ENCODE results near the gene NOL4L. TPM values are rescaled to one million over a fixed set of nuclear protein-coding genes. Genes with fewer than 3 reads are reported as not detected.

Gene NOL4L
- total and polyA plus RNA-seq, 8 donors: 3.8 to 54.0 (median 15.0) TPM

DNA sequence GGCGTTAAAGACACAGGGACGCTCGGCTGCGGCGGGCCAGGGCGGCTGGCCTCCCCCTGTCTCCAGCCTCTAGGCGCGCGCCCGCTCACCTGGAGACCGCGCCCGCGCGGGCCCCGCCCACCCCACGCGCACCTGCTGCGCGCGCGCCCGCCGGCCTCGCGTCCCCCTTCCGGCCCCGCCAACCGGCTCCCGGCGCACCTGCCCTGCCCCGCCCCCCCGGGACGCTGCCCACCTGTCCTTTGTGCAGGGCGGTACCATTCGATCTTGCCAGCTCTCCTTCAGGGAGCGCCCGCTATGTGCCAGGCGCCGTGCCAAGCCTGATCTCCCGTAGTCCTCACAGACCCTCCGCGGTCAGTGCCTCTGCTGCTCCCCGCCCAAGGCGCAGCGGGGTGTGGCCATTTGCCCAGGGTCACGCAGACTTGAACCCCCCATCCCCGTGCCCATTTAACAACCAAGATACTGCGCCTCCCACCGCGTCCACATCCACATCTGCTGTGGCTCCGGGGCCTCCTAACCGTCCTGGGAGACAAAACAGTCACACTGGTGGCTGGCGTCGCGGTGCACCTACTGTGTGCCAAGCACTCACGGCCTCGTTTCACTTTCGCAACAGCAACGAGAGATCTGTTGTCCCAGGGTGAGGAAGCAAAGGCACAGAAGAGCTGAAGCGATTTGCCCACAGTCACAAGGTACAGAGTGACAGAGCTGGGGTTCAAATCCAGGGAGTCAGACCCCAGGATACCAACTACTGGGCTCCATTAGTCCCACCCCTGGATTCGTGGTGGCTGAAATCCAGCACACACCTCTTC is 48.1 kb downstream of the NOL4L start:
- 3 to 9% (median 4%) methylated on average over 24 to 61 of the region's 62 CpGs for WGBS, 5 donors
- peak overlapping the region; percentile 56 to 82 (median 75) for H3K27ac ChIP-seq

DNA sequence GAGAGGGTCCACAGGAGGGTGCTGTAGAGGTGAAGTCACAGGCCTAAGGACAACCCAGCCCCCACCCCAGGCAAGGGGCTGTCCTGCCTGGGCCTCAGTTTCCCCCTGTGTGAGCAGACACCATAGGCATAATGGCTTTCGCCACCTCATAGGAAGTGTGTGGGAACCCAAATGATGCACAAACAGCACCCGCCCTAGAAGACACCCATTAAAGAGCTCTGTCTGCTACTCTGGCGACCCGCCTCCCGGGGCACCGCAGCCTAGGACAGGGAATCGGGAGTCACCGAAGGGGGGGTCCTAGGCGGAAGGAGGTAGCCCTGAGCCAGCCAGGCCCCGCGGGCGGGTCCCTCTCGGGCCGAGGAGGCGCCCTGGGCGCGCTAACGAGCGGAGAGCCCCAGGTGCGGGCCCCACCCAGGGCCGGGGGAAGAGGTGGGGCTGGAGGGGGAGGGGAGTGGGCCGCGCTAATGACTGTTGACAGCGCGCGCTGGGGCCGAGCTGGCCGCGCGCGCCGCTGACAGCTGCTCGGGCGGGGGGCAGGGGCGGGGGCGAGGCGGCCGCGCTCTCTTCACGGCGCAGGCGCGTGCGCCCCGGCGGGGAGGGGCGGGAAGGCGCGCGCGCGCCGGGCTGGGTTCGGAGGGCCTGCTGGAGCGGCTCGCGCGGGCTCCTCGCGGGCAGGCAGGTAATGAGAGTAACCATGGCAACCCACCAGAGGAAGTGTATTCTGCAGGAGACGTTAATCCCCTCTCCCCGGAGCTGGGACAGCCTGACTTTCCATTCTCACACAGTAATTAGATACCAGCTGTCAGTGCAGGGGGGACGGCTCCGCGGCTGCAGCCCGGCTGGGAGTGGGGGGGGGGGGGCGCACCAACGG is 48.9 kb downstream of the NOL4L start:
- H3K36me3 ChIP-seq: no peaks in the 10 kb centered on the region
- no peak for TF ChIP-seq EP300 (IDR thresholded peaks at IDR 0.05)
- TF ChIP-seq, protein P1, sequence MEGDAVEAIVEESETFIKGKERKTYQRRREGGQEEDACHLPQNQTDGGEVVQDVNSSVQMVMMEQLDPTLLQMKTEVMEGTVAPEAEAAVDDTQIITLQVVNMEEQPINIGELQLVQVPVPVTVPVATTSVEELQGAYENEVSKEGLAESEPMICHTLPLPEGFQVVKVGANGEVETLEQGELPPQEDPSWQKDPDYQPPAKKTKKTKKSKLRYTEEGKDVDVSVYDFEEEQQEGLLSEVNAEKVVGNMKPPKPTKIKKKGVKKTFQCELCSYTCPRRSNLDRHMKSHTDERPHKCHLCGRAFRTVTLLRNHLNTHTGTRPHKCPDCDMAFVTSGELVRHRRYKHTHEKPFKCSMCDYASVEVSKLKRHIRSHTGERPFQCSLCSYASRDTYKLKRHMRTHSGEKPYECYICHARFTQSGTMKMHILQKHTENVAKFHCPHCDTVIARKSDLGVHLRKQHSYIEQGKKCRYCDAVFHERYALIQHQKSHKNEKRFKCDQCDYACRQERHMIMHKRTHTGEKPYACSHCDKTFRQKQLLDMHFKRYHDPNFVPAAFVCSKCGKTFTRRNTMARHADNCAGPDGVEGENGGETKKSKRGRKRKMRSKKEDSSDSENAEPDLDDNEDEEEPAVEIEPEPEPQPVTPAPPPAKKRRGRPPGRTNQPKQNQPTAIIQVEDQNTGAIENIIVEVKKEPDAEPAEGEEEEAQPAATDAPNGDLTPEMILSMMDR (IDR thresholded peaks at IDR 0.05): no peak
- no peak for TF ChIP-seq POLR2AphosphoS5 (IDR thresholded peaks at IDR 0.05)
- TF ChIP-seq POLR2A (IDR thresholded peaks at IDR 0.05): no peak
- DNase-seq: peak; percentile 72 to 91
- peak overlapping the region; percentile 66 to 82 (median 77) for H3K27ac ChIP-seq
- WGBS, 5 donors: 2 to 9% (median 3%) methylated on average over 13 to 67 of the region's 68 CpGs
- intact Hi-C loops (cut with DNase I; ENCODE audit: low total_unique reads): no loop called here
- H3K27me3 ChIP-seq: no peaks in the 10 kb centered on the region
- H3K9me3 ChIP-seq: no peaks in the 10 kb centered on the region
- H3K4me1 ChIP-seq: peaks cover 40 to 50% (median 43%) of the 10 kb centered on the region in 4 donors
- peak overlapping the region; percentile 53 to 68 (median 62) for H3K4me3 ChIP-seq

More for the DNA sequence above, 48.1 kb downstream of the NOL4L start:
- no peaks in the 10 kb centered on the region for H3K36me3 ChIP-seq
- peaks cover 40 to 50% (median 45%) of the 10 kb centered on the region in 4 donors for H3K4me1 ChIP-seq
- peak; percentile 90 for DNase-seq
- TF ChIP-seq POLR2A (IDR thresholded peaks at IDR 0.05) (no peak), EP300 (IDR thresholded peaks at IDR 0.05) (no peak), POLR2AphosphoS5 (IDR thresholded peaks at IDR 0.05) (peak in 1 of 3 donors; percentile 17)
- TF ChIP-seq, protein P1 (IDR thresholded peaks at IDR 0.05): no peak
- H3K4me3 ChIP-seq: peak overlapping the region; percentile 53 to 68 (median 62)
- no peaks in the 10 kb centered on the region for H3K27me3 ChIP-seq
- intact Hi-C loops (cut with DNase I; ENCODE audit: low total_unique reads): no loop called here
- no peaks in the 10 kb centered on the region for H3K9me3 ChIP-seq

DNA sequence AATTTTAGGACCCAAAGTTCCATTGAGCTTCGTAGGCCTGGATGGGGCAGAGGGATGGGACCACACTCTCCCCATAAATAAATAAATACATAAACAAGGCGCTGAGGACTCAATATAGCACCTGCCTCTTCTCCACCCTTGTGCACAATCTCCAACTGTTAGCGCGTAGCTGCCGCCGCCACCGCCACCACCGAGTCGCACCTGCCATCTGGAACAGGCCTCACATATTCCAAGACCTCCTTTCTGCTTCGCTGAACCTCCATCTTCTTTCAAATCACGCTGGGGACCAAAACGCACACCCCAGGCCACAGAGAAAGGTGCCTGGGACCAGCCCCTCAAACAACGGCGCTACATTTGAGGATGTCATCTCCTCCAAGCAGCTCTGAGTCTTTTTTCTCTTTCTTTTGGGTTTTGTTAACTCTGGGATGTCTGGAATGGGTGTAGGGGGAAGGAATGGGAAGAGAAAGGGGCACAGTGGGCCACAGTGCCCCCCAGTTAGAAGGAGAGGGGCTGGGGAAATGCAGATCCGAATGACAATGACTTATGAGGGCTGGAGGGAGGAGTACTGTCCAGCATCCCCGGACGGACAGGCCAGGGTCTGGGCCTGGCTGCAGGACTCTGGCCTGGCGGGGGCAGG is 49.7 kb downstream of the NOL4L start:
- Histone ChIP-seq H3K27ac (peak overlapping the region; percentile 66 to 82 (median 77)), H3K4me3 (peak overlapping the region; percentile 53 to 68 (median 62)), H3K27me3 (no peaks in the 10 kb centered on the region), H3K36me3 (no peaks in the 10 kb centered on the region), H3K9me3 (no peaks in the 10 kb centered on the region), H3K4me1 (peaks cover 37 to 50% (median 40%) of the 10 kb centered on the region in 4 donors)
- TF ChIP-seq POLR2AphosphoS5 (IDR thresholded peaks at IDR 0.05) (no peak), EP300 (IDR thresholded peaks at IDR 0.05) (no peak), POLR2A (IDR thresholded peaks at IDR 0.05) (no peak)
- TF ChIP-seq, protein P1 (IDR thresholded peaks at IDR 0.05): no peak
- 65 to 71% (median 70%) methylated on average over 17 to 18 of the region's 18 CpGs for WGBS, 5 donors
- DNase-seq: peak in 1 of 2 donors; percentile 56
- intact Hi-C loops (cut with DNase I; ENCODE audit: low total_unique reads): no loop called here
